Measurements from ENCODE around the gene PTTG1. TPM values are rescaled to one million over a fixed set of nuclear protein-coding genes. Genes with fewer than 3 reads are reported as not detected.

PTTG1 gene
- total RNA-seq, 1 experiment from 2014 or later, result 245 TPM

GRCh38 chr5:160474084-160474483 is 52.4 kb downstream of the PTTG1 start:
- POLR2A ChIA-PET (ENCODE audit: unreplicated experiment), result no interaction called here
- CTCF ChIA-PET, result no interaction called here

GRCh38 chr5:160475864-160476438 is 54.3 kb downstream of the PTTG1 start:
- no peak overlapping the region for H3K27ac ChIP-seq (ENCODE audit: low read length)
- no peak for TF ChIP-seq CTCF (conservative IDR thresholded peaks at IDR 0.05; ENCODE audit: low read depth, low read length)
- TF ChIP-seq EZH2 (IDR thresholded peaks at IDR 0.05; ENCODE audit: low read length, unreplicated experiment), result no peak
- TF ChIP-seq EZH2phosphoT487 (IDR thresholded peaks at IDR 0.05; ENCODE audit: borderline replicate concordance, low read length), result no peak
- H2AFZ ChIP-seq (ENCODE audit: low read length), result no peak overlapping the region
- peaks cover 36% of the 10 kb centered on the region for H3K4me1 ChIP-seq (ENCODE audit: insufficient read depth, low read length)
- ATAC-seq, result no peak
- BruUV-seq (replicated peaks), result no TSS peak
- no peaks in the 10 kb centered on the region for H3K9me3 ChIP-seq (ENCODE audit: low read length)
- no peak overlapping the region for H3K4me2 ChIP-seq (ENCODE audit: low read length)
- no peaks in the 10 kb centered on the region for H3K9me2 ChIP-seq (replicated peaks; ENCODE audit: low read length)
- intact Hi-C loops (cut with micrococcal nuclease), result no loop called here
- no peak overlapping the region for H3K4me3 ChIP-seq (ENCODE audit: low read length)
- ChIA-PET POLR2A (ENCODE audit: unreplicated experiment) (no interaction called here), CTCF (no interaction called here)
- no peaks in the 10 kb centered on the region for H3F3A ChIP-seq (ENCODE audit: low read length, unreplicated experiment)
- H3K27me3 ChIP-seq (ENCODE audit: low read length), result no peaks in the 10 kb centered on the region
- H3K36me3 ChIP-seq (ENCODE audit: low read depth, low read length), result no peaks in the 10 kb centered on the region
- no peaks in the 10 kb centered on the region for H4K20me1 ChIP-seq (ENCODE audit: low read length)
- no peaks in the 10 kb centered on the region for H3K79me2 ChIP-seq (ENCODE audit: low read length)
- DNase-seq, result no peak
- H3K9ac ChIP-seq (ENCODE audit: low read length), result no peak overlapping the region

More at GRCh38 chr5:160474084-160474483, 52.4 kb downstream of the PTTG1 start:
- peaks cover 6% of the 10 kb centered on the region; the same call in 1 of the 2 replicates for H3K79me2 ChIP-seq (ENCODE audit: low read length)
- H3K27ac ChIP-seq (ENCODE audit: low read length), result no peak overlapping the region
- H3K4me2 ChIP-seq (ENCODE audit: low read length), result no peak overlapping the region
- H3K4me1 ChIP-seq (ENCODE audit: insufficient read depth, low read length), result peaks cover 31% of the 10 kb centered on the region
- BruUV-seq (replicated peaks), result no TSS peak
- H3K9me2 ChIP-seq (replicated peaks; ENCODE audit: low read length), result no peaks in the 10 kb centered on the region
- intact Hi-C loops (cut with micrococcal nuclease), result no loop called here
- TF ChIP-seq CTCF (conservative IDR thresholded peaks at IDR 0.05; ENCODE audit: low read depth, low read length), result no peak
- TF ChIP-seq EZH2 (IDR thresholded peaks at IDR 0.05; ENCODE audit: low read length, unreplicated experiment), result no peak
- TF ChIP-seq EZH2phosphoT487 (IDR thresholded peaks at IDR 0.05; ENCODE audit: borderline replicate concordance, low read length), result no peak
- no peaks in the 10 kb centered on the region for H4K20me1 ChIP-seq (ENCODE audit: low read length)
- H3F3A ChIP-seq (ENCODE audit: low read length, unreplicated experiment), result no peaks in the 10 kb centered on the region
- H3K9me3 ChIP-seq (ENCODE audit: low read length), result no peaks in the 10 kb centered on the region
- DNase-seq (no peak), ATAC-seq (no peak)
- no peaks in the 10 kb centered on the region for H3K27me3 ChIP-seq (ENCODE audit: low read length)
- H3K9ac ChIP-seq (ENCODE audit: low read length), result no peak overlapping the region
- H3K4me3 ChIP-seq (ENCODE audit: low read length), result no peak overlapping the region
- H2AFZ ChIP-seq (ENCODE audit: low read length), result no peak overlapping the region
- H3K36me3 ChIP-seq (ENCODE audit: low read depth, low read length), result no peaks in the 10 kb centered on the region

- Histone ChIP-seq H3K27me3 (ENCODE audit: low read length) (no peaks in the 10 kb centered on the region), H2AFZ (ENCODE audit: low read length) (no peak overlapping the region), H3K27ac (ENCODE audit: low read length) (no peak overlapping the region), H3K9me2 (replicated peaks; ENCODE audit: low read length) (no peaks in the 10 kb centered on the region), H3K4me3 (ENCODE audit: low read length) (no peak overlapping the region), H3K9me3 (ENCODE audit: low read length) (no peaks in the 10 kb centered on the region), H3K79me2 (ENCODE audit: low read length) (no peaks in the 10 kb centered on the region), H3K4me2 (ENCODE audit: low read length) (no peak overlapping the region), H3K4me1 (ENCODE audit: insufficient read depth, low read length) (peaks cover 26% of the 10 kb centered on the region), H3K36me3 (ENCODE audit: low read depth, low read length) (no peaks in the 10 kb centered on the region), H3K9ac (ENCODE audit: low read length) (no peak overlapping the region), H4K20me1 (ENCODE audit: low read length) (no peaks in the 10 kb centered on the region), H3F3A (ENCODE audit: low read length, unreplicated experiment) (no peaks in the 10 kb centered on the region)
- BruUV-seq (replicated peaks), result no TSS peak
- ChIA-PET CTCF (no interaction called here), POLR2A (ENCODE audit: unreplicated experiment) (no interaction called here)
- TF ChIP-seq EZH2 (IDR thresholded peaks at IDR 0.05; ENCODE audit: low read length, unreplicated experiment) (no peak), CTCF (conservative IDR thresholded peaks at IDR 0.05; ENCODE audit: low read depth, low read length) (no peak), EZH2phosphoT487 (IDR thresholded peaks at IDR 0.05; ENCODE audit: borderline replicate concordance, low read length) (no peak)
- no peak for ATAC-seq
- DNase-seq, result no peak
- intact Hi-C loops (cut with micrococcal nuclease), result no loop called here
Measured at GRCh38 chr5:160477266-160477970, 55.8 kb downstream of the PTTG1 start.

All from PC-3 (cell line).